Effector memory CD4-positive, alpha-beta T cell (primary cell): ENCODE measurements around the gene TLX3.
"Not testable (repeated sequence)": the region's sequence is repeated elsewhere in the genome, so short reads cannot be mapped to it uniquely, and the experiment has no call there.

Source experiments
- DNase-seq, 3 donors: peaks; one replicate each; pipeline ENCODE4 v3.0.0-alpha.2; 2020
- H3K27ac ChIP-seq: 2 replicates; pipeline ENCODE4 v1.7.0; 2013; ENCODE audit warnings: mild to moderate bottlenecking, low read length, moderate library complexity; ENCODE audit not compliant: insufficient read depth, poor library complexity, severe bottlenecking
- H3K27me3 ChIP-seq: replicated peaks from 2 replicates; pipeline ENCODE4 v1.7.0; 2013; ENCODE audit warnings: mild to moderate bottlenecking, low read length; ENCODE audit not compliant: insufficient read depth, control insufficient read depth, poor library complexity, severe bottlenecking
- H3K36me3 ChIP-seq: 2 replicates; pipeline ENCODE4 v1.7.0; 2013; ENCODE audit warnings: mild to moderate bottlenecking, low read length, moderate library complexity; ENCODE audit not compliant: control insufficient read depth, insufficient read depth
- H3K4me1 ChIP-seq: 2 replicates; pipeline ENCODE4 v1.7.0; 2013; ENCODE audit warnings: low read length, mild to moderate bottlenecking; ENCODE audit not compliant: control insufficient read depth, insufficient read depth, poor library complexity, severe bottlenecking
- H3K4me3 ChIP-seq: 2 replicates; pipeline ENCODE4 v1.7.0; 2013; ENCODE audit warnings: low read length, low read depth, mild to moderate bottlenecking; ENCODE audit not compliant: insufficient read depth, poor library complexity, severe bottlenecking
- H3K9me3 ChIP-seq: 2 replicates; pipeline ENCODE4 v1.7.0; 2013; ENCODE audit warnings: mild to moderate bottlenecking, low read length, moderate library complexity; ENCODE audit not compliant: control insufficient read depth

Gene TLX3

GRCh38 chr5:171272996-171273970, 35.8 kb upstream of the TLX3 start:
- Histone ChIP-seq H3K4me1 (no peaks in the 10 kb centered on the region), H3K4me3 (no peak overlapping the region)
- no peak for DNase-seq

GRCh38 chr5:171275841-171276544, 33.1 kb upstream of the TLX3 start:
- no peak overlapping the region for H3K27ac ChIP-seq

More at GRCh38 chr5:171272996-171273970, 35.8 kb upstream of the TLX3 start:
- H3K27ac ChIP-seq = no peak overlapping the region
- no peaks in the 10 kb centered on the region for H3K36me3 ChIP-seq
- H3K27me3 ChIP-seq = no peaks in the 10 kb centered on the region
- H3K9me3 ChIP-seq = no peaks in the 10 kb centered on the region

GRCh38 chr5:171283753-171284152, 25.3 kb upstream of the TLX3 start:
- Histone ChIP-seq H3K36me3 (no peaks in the 10 kb centered on the region), H3K9me3 (no peaks in the 10 kb centered on the region), H3K4me1 (no peaks in the 10 kb centered on the region), H3K27ac (no peak overlapping the region), H3K27me3 (no peaks in the 10 kb centered on the region), H3K4me3 (no peak overlapping the region)
- DNase-seq = no peak

More at GRCh38 chr5:171275841-171276544, 33.1 kb upstream of the TLX3 start:
- Histone ChIP-seq H3K36me3 (no peaks in the 10 kb centered on the region), H3K4me3 (no peak overlapping the region), H3K9me3 (no peaks in the 10 kb centered on the region), H3K27me3 (no peaks in the 10 kb centered on the region), H3K4me1 (no peaks in the 10 kb centered on the region)
- no peak for DNase-seq

GRCh38 chr5:171285465-171285864, 23.6 kb upstream of the TLX3 start:
- no peaks in the 10 kb centered on the region for H3K27me3 ChIP-seq

GRCh38 chr5:171288066-171288465, 21.0 kb upstream of the TLX3 start:
- Histone ChIP-seq H3K27me3 (no peaks in the 10 kb centered on the region), H3K4me3 (no peak overlapping the region), H3K27ac (no peak overlapping the region), H3K36me3 (no peaks in the 10 kb centered on the region), H3K9me3 (no peaks in the 10 kb centered on the region), H3K4me1 (no peaks in the 10 kb centered on the region)
- no peak for DNase-seq

More at GRCh38 chr5:171285465-171285864, 23.6 kb upstream of the TLX3 start:
- DNase-seq = no peak
- no peaks in the 10 kb centered on the region for H3K9me3 ChIP-seq
- H3K36me3 ChIP-seq = no peaks in the 10 kb centered on the region
- H3K4me3 ChIP-seq = no peak overlapping the region
- H3K4me1 ChIP-seq = no peaks in the 10 kb centered on the region
- H3K27ac ChIP-seq = no peak overlapping the region

GRCh38 chr5:171291371-171291770, 17.7 kb upstream of the TLX3 start:
- Histone ChIP-seq H3K4me3 (no peak overlapping the region), H3K9me3 (no peaks in the 10 kb centered on the region), H3K4me1 (no peaks in the 10 kb centered on the region), H3K27me3 (no peaks in the 10 kb centered on the region), H3K36me3 (no peaks in the 10 kb centered on the region), H3K27ac (no peak overlapping the region)
- no peak for DNase-seq

GRCh38 chr5:171295299-171295698, 13.7 kb upstream of the TLX3 start:
- no peak overlapping the region for H3K4me3 ChIP-seq
- H3K27me3 ChIP-seq = no peaks in the 10 kb centered on the region
- H3K27ac ChIP-seq = no peak overlapping the region
- no peaks in the 10 kb centered on the region for H3K36me3 ChIP-seq
- no peaks in the 10 kb centered on the region for H3K9me3 ChIP-seq
- no peaks in the 10 kb centered on the region for H3K4me1 ChIP-seq
- DNase-seq = no peak

- H3K4me1 ChIP-seq = no peaks in the 10 kb centered on the region
- H3K27ac ChIP-seq = no peak overlapping the region
- H3K27me3 ChIP-seq = no peaks in the 10 kb centered on the region
- DNase-seq = no peak
- no peaks in the 10 kb centered on the region for H3K9me3 ChIP-seq
- H3K36me3 ChIP-seq = no peaks in the 10 kb centered on the region
- no peak overlapping the region for H3K4me3 ChIP-seq
Observed at GRCh38 chr5:171295801-171296200, 13.2 kb upstream of the TLX3 start.

GRCh38 chr5:171297941-171298340, 11.1 kb upstream of the TLX3 start:
- not testable (repeated sequence) for H3K9me3 ChIP-seq, H3K36me3 ChIP-seq, H3K27ac ChIP-seq, H3K27me3 ChIP-seq, H3K4me1 ChIP-seq, H3K4me3 ChIP-seq, DNase-seq

GRCh38 chr5:171299228-171299627, 9.8 kb upstream of the TLX3 start:
- H3K27ac ChIP-seq = no peak overlapping the region
- DNase-seq = no peak
- H3K4me1 ChIP-seq = no peaks in the 10 kb centered on the region
- no peak overlapping the region for H3K4me3 ChIP-seq
- H3K36me3 ChIP-seq = no peaks in the 10 kb centered on the region
- no peaks in the 10 kb centered on the region for H3K9me3 ChIP-seq
- H3K27me3 ChIP-seq = no peaks in the 10 kb centered on the region
